ENCODE measurements around the gene STK31. TPM values are rescaled to one million over a fixed set of nuclear protein-coding genes. Genes with fewer than 3 reads are reported as not detected.
A peak's percentile ranks its signal among the peaks of the same experiment; 100 is the strongest.

STK31 gene
- total and polyA plus RNA-seq, 2 donors (not counting 1 experiment from before 2014, with no cell fraction given): 0.13 to 1.8 TPM

DNA sequence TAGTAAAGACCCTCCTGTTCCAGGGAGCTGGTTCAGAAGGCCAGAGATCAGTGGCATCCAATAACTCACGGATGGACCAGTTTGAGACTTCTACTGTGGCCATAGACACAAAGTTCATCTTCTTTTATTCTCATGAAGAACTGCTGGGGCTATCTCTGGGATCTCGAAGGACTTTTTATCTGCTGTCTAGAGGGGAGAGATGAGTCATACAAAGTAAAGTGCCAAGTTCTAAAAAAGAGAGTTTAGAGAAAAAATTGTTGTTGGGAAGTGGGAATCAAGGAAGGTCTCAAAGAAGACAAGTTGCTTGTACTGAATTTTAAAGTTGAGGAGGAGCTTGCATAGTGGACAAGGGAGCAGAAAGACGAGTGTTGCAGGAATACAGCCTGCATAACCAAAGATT is 38.0 kb upstream of the STK31 start:
- ChIA-PET CTCF (interaction anchor here (1.3 to 1.4 kb wide), 2 partner anchors 12 to 399 kb away, joined by 3 read pairs; no protein-coding TSS in a partner anchor), POLR2A (no interaction called here)
- no peak overlapping the region for H3K27ac Mint-ChIP-seq
- ATAC-seq (ENCODE audit: low read depth): no peak
- H3K9me3 Mint-ChIP-seq (ENCODE audit: insufficient read depth): no peaks in the 10 kb centered on the region
- intact Hi-C loops (cut with micrococcal nuclease): no loop called here
- no peaks in the 10 kb centered on the region for H3K9me3 ChIP-seq (ENCODE audit: control extremely low read depth in 1 of 3, control insufficient read depth in 2 of 3, insufficient read depth in 1 of 3, low read length in 2 of 3)
- 100% methylated on average over 1 of the region's 3 CpGs for WGBS (ENCODE audit: insufficient coverage)
- H3K4me3 Mint-ChIP-seq: no peak overlapping the region
- H3K27me3 ChIP-seq (replicated peaks in 1 of 4; ENCODE audit: control extremely low read depth in 1 of 4, control insufficient read depth in 3 of 4, insufficient read depth in 4 of 4, low read length in 3 of 4): no peaks in the 10 kb centered on the region
- no peak overlapping the region for H3K4me3 ChIP-seq (ENCODE audit: control extremely low read depth in 1 of 5, extremely low read depth in 1 of 5, insufficient read depth in 1 of 5, low read depth in 2 of 5, low read length in 4 of 5)
- H3K4me1 ChIP-seq (ENCODE audit: control insufficient read depth in 2 of 2, insufficient read depth in 2 of 2, low read length in 2 of 2): no peaks in the 10 kb centered on the region
- no peak for DNase-seq
- H2AFZ ChIP-seq (ENCODE audit: insufficient read depth, low read depth, low read length, poor library complexity, severe bottlenecking): no peak overlapping the region
- H3K4me1 Mint-ChIP-seq: no peaks in the 10 kb centered on the region
- H3K4me2 ChIP-seq (replicated peaks; ENCODE audit: low read depth, low read length, poor library complexity, severe bottlenecking): no peak overlapping the region
- no peak overlapping the region for H3K27ac ChIP-seq (ENCODE audit: low read length in 2 of 2)
- H3K9ac ChIP-seq (ENCODE audit: low read length): no peak overlapping the region
- no peaks in the 10 kb centered on the region for H4K20me1 ChIP-seq (ENCODE audit: control insufficient read depth, insufficient read depth, low read length, poor library complexity, severe bottlenecking)
- H3K27me3 Mint-ChIP-seq: no peaks in the 10 kb centered on the region
- H3K79me2 ChIP-seq (ENCODE audit: control insufficient read depth, insufficient read depth, low read length): no peaks in the 10 kb centered on the region
- no peak for TF ChIP-seq EZH2 (IDR thresholded peaks at IDR 0.05; ENCODE audit: borderline replicate concordance, insufficient read depth, low read depth, low read length, poor library complexity, severe bottlenecking)
- TF ChIP-seq, protein P1, sequence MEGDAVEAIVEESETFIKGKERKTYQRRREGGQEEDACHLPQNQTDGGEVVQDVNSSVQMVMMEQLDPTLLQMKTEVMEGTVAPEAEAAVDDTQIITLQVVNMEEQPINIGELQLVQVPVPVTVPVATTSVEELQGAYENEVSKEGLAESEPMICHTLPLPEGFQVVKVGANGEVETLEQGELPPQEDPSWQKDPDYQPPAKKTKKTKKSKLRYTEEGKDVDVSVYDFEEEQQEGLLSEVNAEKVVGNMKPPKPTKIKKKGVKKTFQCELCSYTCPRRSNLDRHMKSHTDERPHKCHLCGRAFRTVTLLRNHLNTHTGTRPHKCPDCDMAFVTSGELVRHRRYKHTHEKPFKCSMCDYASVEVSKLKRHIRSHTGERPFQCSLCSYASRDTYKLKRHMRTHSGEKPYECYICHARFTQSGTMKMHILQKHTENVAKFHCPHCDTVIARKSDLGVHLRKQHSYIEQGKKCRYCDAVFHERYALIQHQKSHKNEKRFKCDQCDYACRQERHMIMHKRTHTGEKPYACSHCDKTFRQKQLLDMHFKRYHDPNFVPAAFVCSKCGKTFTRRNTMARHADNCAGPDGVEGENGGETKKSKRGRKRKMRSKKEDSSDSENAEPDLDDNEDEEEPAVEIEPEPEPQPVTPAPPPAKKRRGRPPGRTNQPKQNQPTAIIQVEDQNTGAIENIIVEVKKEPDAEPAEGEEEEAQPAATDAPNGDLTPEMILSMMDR (IDR thresholded peaks at IDR 0.05): no peak
- H3K36me3 ChIP-seq (replicated peaks in 1 of 2; ENCODE audit: control extremely low read depth in 1 of 2, control insufficient read depth in 1 of 2, extremely low read depth in 1 of 2, insufficient read depth in 2 of 2, low read length in 1 of 2): no peaks in the 10 kb centered on the region

- Mint-ChIP-seq H3K27ac (peak within 1 kb of the TSS; percentile 81), H3K9me3 (ENCODE audit: insufficient read depth) (no peaks in the 10 kb centered on the region), H3K4me1 (peaks cover 9% of the 10 kb centered on the region), H3K27me3 (no peaks in the 10 kb centered on the region), H3K4me3 (peak within 1 kb of the TSS; percentile 90)
- Histone ChIP-seq H3K4me3 (ENCODE audit: control extremely low read depth in 1 of 5, extremely low read depth in 1 of 5, insufficient read depth in 1 of 5, low read depth in 2 of 5, low read length in 4 of 5) (peak within 1 kb of the TSS; percentile 51 to 85 (median 75)), H3K79me2 (ENCODE audit: control insufficient read depth, insufficient read depth, low read length) (no peaks in the 10 kb centered on the region), H3K36me3 (replicated peaks in 1 of 2; ENCODE audit: control extremely low read depth in 1 of 2, control insufficient read depth in 1 of 2, extremely low read depth in 1 of 2, insufficient read depth in 2 of 2, low read length in 1 of 2) (no peaks in the 10 kb centered on the region), H3K4me1 (ENCODE audit: control insufficient read depth in 2 of 2, insufficient read depth in 2 of 2, low read length in 2 of 2) (peaks cover 0 to 15% of the 10 kb centered on the region in 2 donors), H3K4me2 (replicated peaks; ENCODE audit: low read depth, low read length, poor library complexity, severe bottlenecking) (peak within 1 kb of the TSS; percentile 85), H4K20me1 (ENCODE audit: control insufficient read depth, insufficient read depth, low read length, poor library complexity, severe bottlenecking) (no peaks in the 10 kb centered on the region), H3K9ac (ENCODE audit: low read length) (peak within 1 kb of the TSS; percentile 88), H3K9me3 (ENCODE audit: control extremely low read depth in 1 of 3, control insufficient read depth in 2 of 3, insufficient read depth in 1 of 3, low read length in 2 of 3) (no peaks in the 10 kb centered on the region), H2AFZ (ENCODE audit: insufficient read depth, low read depth, low read length, poor library complexity, severe bottlenecking) (peak within 1 kb of the TSS; percentile 92), H3K27ac (ENCODE audit: low read length in 2 of 2) (peak within 1 kb of the TSS in 1 of 2 donors; percentile 57), H3K27me3 (replicated peaks in 1 of 4; ENCODE audit: control extremely low read depth in 1 of 4, control insufficient read depth in 3 of 4, insufficient read depth in 4 of 4, low read length in 3 of 4) (no peaks in the 10 kb centered on the region)
- DNase-seq: peak; percentile 89
- intact Hi-C loops (cut with micrococcal nuclease): loop anchor here (1.0 to 10.0 kb wide), 7 partner anchors 83 to 895 kb away; partner anchors contain the start of genes CCDC126, KLHL7, MALSU1 and NUP42
- peak; percentile 99 for ATAC-seq (ENCODE audit: low read depth)
- WGBS (ENCODE audit: insufficient coverage): 2% methylated on average over 53 of the region's 53 CpGs
- CTCF ChIA-PET: interaction anchor here (0.9 to 2.2 kb wide), 6 partner anchors 9 to 140 kb away, joined by 3 to 10 read pairs (median 4); no protein-coding TSS in a partner anchor
- POLR2A ChIA-PET: interaction anchor here (1.2 kb wide), 1 partner anchor 82 kb away, joined by 5 read pairs; the partner anchor contains the start of gene CCDC126
- TF ChIP-seq, protein P1 (IDR thresholded peaks at IDR 0.05): peak; percentile 80
- no peak for TF ChIP-seq EZH2 (IDR thresholded peaks at IDR 0.05; ENCODE audit: borderline replicate concordance, insufficient read depth, low read depth, low read length, poor library complexity, severe bottlenecking)
These were observed 30.1 kb upstream of the STK31 start, which contains the start of gene FAM221A for GRCh38 chr7:23679898-23680413. TSS of gene FAM221A (plus strand) at chr7:23680199. CDS start at chr7:23680219, 20 bp downstream.
